GM21423 (cell line): ENCODE results near the gene EYS.
"Not testable (repeated sequence)": the region's sequence is repeated elsewhere in the genome, so short reads cannot be mapped to it uniquely, and the experiment has no call there.

Experiments
- ATAC-seq: cut with Tn5 transposase; IDR thresholded peaks from one replicate; pipeline ENCODE4 v1.9.1; 2021; ENCODE audit warnings: mild to moderate bottlenecking, moderate library complexity; ENCODE audit not compliant: unreplicated experiment

EYS gene

GRCh38 chr6:65469650-65470049 lies 237.4 kb downstream of the EYS start:
- no peak for ATAC-seq

DNA sequence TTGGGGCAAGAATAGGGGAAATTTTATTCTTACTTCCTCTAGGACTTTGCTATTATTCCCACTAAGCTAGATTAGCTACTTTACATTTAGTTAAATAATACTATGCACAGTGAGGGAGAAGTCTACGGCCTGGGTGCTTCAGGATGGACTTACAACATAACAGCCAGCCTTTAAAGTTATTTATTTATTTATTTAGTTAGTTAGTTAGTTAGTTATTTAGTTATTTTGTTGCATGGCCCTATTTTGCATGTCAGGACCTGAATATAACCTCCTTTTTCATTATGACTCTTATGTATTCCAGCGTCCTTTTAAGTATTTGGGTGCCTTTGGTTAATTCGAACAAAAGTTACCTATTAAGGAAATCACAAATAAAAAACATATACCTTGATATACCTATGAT lies 238.7 kb downstream of the EYS start:
- ATAC-seq = no peak

- no peak for ATAC-seq
Measured at GRCh38 chr6:65461121-65461520, 245.9 kb downstream of the EYS start.

GRCh38 chr6:65452333-65452732 lies 254.7 kb downstream of the EYS start:
- ATAC-seq = no peak

- no peak for ATAC-seq
Measured at GRCh38 chr6:65450451-65450850, 256.6 kb downstream of the EYS start.

GRCh38 chr6:65449926-65450325 lies 257.1 kb downstream of the EYS start:
- ATAC-seq = no peak

DNA sequence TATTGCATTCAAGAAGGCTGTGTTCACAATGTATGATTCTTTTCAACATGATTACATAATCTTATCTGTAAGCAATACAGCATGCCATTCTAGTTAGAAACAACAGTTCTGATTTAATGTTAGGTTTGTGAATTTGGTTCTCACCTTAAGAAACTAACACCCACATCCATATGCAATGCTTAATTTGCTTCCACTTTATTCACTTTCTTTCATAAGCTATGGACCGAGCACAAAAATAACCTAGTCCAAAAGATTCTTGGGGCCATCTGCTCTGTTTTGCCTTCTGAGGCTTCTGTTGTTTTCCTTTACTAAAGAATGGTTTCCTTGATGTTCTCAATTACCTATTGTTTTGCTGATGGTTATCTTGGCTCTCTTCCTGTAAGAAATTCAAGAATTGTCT lies 258.2 kb downstream of the EYS start:
- ATAC-seq = no peak

GRCh38 chr6:65436281-65436680 lies 270.7 kb downstream of the EYS start:
- no peak for ATAC-seq

- no peak for ATAC-seq
Measured at GRCh38 chr6:65416621-65417020, 290.4 kb downstream of the EYS start.

DNA sequence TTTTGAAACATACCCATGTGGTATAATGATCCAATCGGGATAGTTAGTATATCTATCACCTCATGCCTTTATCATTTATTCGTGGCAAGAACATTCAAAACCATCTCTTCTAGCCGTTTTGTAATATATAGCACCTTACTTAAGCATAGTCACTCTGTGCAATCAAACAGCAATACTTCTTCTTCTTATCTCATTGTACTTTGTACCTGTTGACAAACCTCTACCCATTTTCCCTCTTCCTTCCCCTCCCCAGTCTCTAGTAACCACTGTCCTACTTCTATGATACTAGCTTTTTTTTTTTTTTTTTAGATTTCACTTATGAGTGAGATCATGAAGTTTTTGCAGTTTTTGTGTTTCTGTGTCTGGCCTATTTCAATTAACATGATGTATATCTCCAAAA lies 296.7 kb downstream of the EYS start:
- no peak for ATAC-seq

- ATAC-seq = no peak
Measured at GRCh38 chr6:65402564-65402963, 304.5 kb downstream of the EYS start.

- no peak for ATAC-seq
Measured at GRCh38 chr6:65399355-65400084, 307.5 kb downstream of the EYS start.

GRCh38 chr6:65398851-65399250 lies 308.2 kb downstream of the EYS start:
- ATAC-seq = no peak

GRCh38 chr6:65350530-65350929 lies 356.5 kb downstream of the EYS start:
- no peak for ATAC-seq

DNA sequence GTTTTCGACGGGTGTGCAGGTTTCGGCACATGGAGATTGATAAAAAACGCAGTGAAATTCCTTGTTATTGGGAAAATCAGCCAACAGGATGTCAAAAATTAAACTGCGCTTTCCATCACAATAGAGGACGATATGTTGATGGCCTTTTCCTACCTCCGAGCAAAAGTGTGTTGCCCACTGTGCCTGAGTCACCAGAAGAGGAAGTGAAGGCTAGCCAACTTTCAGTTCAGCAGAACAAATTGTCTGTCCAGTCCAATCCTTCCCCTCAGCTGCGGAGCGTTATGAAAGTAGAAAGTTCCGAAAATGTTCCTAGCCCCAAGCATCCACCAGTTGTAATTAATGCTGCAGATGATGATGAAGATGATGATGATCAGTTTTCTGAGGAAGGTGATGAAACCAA lies 404.4 kb downstream of the EYS start:
- not testable (repeated sequence) for ATAC-seq

GRCh38 chr6:65299236-65299635 lies 407.8 kb downstream of the EYS start:
- ATAC-seq = no peak

GRCh38 chr6:65295812-65296211 lies 411.2 kb downstream of the EYS start:
- ATAC-seq = no peak

GRCh38 chr6:65289491-65289890 lies 417.5 kb downstream of the EYS start:
- ATAC-seq = no peak

DNA sequence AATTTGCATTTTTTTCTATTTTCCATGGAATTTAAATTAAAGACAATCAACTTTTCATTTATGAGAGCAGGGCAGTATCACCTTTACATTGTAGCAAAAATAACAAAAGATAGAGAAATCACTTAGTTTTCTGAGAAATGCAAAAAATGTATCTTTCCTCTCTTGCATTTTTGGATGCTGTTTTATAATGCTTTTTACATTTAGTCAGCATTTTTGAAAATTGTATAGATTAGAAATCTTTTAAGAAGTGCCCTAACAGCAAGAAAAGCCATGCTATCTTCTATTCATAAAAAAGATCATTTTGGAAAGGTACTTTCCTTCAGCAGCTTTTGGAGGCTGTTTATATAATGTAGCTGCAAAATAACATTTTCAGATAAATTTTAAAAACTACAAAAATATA lies 421.8 kb downstream of the EYS start:
- ATAC-seq = no peak

- no peak for ATAC-seq
Measured at GRCh38 chr6:65280060-65280459, 427.0 kb downstream of the EYS start.

GRCh38 chr6:65262241-65262640 lies 444.8 kb downstream of the EYS start:
- ATAC-seq = no peak

DNA sequence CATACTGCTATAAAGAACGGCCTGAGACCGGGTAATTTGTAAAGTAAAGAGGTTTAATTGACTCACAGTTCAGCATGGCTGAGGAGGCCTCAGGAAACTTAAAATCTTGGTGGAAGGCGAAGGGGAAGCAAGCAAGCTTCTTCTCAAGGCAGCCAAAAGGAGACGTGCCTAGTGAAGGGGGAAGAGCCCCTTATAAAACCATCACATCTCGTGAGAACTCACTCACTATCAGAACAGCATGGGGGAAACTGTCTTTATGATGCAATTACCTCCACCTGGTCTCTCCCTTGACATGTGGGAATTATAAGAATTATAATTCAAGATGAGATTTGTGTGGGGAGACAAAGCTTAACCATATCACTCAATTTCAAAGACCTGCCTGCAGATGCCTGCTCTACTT lies 447.0 kb downstream of the EYS start:
- no peak for ATAC-seq

GRCh38 chr6:65259059-65259458 lies 448.0 kb downstream of the EYS start:
- ATAC-seq = no peak
